HG03558 (cell line): Measurements from ENCODE around the gene SERHL2.

Experiments
- ATAC-seq: cut with Tn5 transposase; IDR thresholded peaks from one replicate; pipeline ENCODE4 v1.9.1; 2021; ENCODE audit warnings: moderate number of reproducible peaks; ENCODE audit not compliant: unreplicated experiment; ENCODE audit errors: extremely low read depth

The SERHL2 gene

DNA sequence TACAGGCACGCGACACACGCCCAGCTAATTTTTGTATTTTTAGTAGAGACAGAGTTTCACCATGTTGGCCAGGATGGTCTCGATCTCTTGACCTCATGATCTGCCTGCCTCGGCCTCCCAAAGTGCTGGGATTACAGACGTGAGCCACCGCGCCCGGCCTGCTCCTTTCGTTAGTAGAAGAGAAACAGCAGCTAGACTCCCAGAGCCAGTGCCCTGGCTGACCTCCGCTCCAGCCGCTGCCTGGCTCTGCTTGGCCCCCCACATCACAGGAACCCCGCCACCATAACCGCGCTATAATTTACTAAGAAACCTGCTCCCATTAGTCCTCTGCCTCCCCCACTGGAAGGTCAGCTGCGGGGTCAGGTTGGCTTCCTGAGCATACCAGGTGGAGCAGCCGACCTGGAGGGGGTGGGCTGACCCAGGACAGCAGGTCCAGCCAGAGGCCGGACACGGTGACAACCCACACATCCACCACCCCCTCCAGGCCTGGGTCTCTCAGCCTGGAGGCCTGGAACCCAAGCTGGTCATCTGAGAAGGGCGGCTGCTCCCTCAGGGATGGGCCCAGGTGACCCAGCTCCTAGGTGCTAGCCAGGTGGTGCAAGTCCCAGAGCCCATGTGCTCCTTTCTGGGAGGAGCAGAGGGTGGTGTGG, 68.4 kb downstream of the SERHL2 start:
- no peak for ATAC-seq

GRCh38 chr22:42623301-42623751, 69.6 kb downstream of the SERHL2 start:
- ATAC-seq: no peak
